Sciatic nerve (tissue), 2 donors: Measurements from ENCODE around the gene LEPROT. TPM values are rescaled to one million over a fixed set of nuclear protein-coding genes. Genes with fewer than 3 reads are reported as not detected.

Source experiments
- ATAC-seq: fragments of 200-7000 bp; cut with Tn5 transposase; one replicate; pipeline ENCODE4 v1.9.1; 2020; ENCODE audit warnings: mild to moderate bottlenecking, moderate library complexity
- DNase-seq: peaks from one replicate; pipeline ENCODE4 v3.0.0-alpha.2; 2020; ENCODE audit warnings: low spot score
- intact Hi-C: fragments of 100-400 bp; cut with DNase I; formaldehyde crosslinking; loops from one replicate; pipeline ENCODE4 v1.14.2; 2022
- total RNA-seq: library from RNA; stranded (reverse); fragmentation: NEBNext Ultra II Directional; extraction: Animal tissue kit (Norgen Biotek cat#: 25700); gene quantifications from one replicate; pipeline ENCODE4 v1.2.1, GENCODE V29; 2021
- donor health status: DM: no; HTN: no; CAD: no.
- donor health status: DM: no; HTN: no; CAD: no.

Gene LEPROT
- total RNA-seq, 1 donor from 2014 or later = 97.5 TPM

DNA sequence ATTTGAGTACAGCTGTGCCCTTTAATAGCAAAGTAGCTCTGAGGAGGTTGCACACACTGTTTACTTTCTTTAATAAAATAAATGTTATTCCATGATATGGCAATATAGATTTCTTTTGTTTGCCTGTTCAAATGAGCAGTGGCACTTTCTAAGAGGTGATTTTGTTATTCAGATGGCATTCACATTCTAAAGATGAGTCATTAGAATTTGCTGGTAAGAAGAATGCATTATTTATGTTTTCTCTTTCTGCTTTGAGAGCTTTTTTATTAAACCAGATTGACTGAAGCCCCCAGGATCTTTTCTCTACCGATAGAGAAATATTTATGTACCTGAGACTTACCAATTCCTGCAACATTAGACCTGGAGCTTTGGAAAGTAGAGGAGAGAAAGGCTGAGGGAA, 11.2 kb upstream of the LEPROT start:
- intact Hi-C loops = no loop called here
- no peak for DNase-seq
- ATAC-seq = no peak

DNA sequence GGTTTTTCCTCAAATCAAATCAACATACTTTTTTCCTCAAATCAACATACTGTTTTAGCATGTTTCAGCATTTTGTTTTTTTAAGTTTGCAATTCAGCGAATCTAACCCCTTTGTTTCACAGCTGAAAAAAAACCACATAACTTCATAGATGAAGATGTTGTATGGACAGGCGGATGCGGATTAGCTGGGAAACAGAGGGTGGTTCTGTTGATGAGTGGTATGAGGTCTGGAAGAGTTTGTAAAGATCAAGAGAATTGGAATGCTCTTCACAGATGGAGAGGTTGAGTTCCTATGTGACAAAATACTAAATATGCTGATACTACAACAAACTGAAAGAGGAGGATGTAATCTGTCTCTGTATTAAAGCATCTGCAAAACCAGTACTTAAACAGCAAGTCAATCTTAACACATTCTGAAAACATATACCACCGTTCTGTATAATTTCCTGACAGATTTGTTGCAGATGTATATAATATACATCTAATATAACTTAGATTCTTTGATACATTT, 10.6 kb upstream of the LEPROT start:
- ATAC-seq = no peak
- intact Hi-C loops = no loop called here

DNA sequence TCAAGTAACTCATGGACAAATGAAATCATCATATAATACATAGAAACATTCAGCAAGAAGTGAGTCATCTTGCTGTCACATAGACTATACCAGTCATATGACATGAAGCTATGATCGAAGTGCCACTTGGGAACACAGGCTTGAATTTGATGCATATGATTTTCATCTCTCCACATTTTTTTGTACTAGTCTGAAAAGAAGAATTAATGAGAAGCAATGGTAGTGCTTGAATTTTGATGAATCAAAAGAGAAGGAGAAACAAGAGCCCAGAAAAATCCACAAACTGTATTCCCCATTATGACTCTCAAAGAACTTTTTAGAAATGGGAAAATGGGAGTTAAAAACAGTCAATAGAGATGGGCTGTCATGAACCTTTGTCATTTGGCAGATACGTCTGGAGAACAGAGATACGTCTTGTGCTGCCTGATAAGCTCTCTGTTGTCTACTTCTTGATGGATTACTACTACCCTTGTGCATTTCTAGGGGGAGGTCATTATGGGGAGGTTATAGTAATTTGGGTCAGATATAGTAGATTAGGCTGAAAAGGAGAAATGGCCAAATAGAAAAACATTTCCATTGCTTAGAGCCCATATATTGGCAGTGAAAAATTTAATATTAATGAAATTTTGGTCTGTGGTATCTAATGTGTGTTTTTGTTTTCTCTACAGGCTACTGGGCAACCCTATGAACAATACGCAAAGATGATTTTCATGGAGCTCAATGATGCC, 8.0 kb upstream of the LEPROT start:
- ATAC-seq (no peak), DNase-seq (no peak)
- intact Hi-C loops = no loop called here

More for the DNA sequence above, 10.6 kb upstream of the LEPROT start:
- DNase-seq = no peak

DNA sequence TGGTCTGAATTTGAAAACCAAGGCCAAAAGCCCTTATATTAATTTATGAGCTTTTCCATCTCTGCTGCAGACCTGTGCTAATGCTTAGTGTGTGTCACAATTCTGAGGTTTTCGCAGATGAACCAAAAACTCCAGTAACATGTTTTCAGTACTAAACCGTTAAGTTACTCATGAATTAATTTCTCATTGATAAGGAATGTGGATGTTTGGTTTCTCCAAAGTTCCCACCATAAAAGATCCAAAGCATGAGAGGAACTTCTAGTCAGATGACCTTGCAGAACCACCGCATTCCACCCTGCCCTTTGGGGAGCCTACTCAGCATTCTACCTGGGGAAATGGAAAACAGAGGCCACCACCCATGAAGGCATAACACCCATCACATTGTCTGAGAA, 7.5 kb upstream of the LEPROT start:
- no peak for ATAC-seq
- intact Hi-C loops = no loop called here
- no peak for DNase-seq

DNA sequence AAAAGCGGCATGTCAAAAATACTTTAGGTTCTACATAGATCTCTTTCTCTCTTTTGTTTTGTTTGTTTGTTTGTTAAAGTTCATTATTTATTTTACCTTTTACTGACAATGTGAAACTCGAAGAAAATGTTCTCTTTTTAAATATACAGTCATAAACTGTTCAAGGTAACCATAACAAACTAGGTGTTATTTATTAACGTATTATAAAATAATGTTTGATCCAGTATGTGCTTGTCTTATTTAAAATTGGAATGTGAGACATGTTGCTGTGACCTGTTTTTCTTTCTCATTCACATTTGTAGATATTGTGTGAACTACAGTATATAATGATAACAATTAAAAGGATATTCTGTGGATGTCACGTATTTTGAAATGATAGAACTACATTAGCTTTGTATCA, 5.9 kb upstream of the LEPROT start:
- ATAC-seq (no peak), DNase-seq (no peak)
- intact Hi-C loops = no loop called here

DNA sequence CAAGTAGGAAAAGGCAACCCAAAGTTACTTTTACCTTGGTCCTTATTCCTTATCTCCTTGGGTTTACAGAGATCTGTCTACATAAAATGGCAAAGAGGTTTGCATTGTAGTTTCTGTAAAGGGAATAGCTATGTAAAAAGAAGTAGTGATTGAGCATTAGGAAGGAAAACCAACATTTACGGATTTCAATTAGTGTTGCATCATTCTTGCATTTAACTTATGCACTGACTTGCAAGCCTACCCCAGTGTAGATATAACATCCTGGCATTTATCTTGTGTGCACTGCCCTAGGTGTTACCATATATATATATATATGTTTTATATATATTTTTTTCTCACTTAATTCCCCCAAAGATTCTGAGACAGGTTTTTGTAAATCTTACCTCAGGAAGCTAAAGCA, 3.7 kb upstream of the LEPROT start:
- ATAC-seq (no peak), DNase-seq (no peak)
- intact Hi-C loops = no loop called here

DNA sequence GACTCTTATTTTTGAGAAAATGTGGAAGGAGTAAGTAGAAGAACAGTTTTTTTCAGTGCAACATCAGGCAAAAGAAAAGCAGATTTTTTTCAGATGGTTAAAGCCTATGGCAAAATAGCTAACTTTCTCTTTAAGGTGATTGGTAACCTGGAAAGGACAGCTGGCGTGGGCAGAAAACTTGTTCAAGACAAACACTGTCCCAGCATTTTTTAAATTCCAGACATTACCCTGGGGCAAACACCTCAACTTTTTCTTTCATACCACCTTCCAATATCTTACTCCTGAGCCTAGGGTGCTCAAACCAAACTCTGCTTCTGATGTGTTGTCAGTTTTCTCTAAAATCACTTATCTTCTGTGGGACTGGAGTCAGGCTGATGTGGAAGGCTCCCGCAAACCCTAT, 2.7 kb upstream of the LEPROT start:
- intact Hi-C loops = no loop called here
- no peak for ATAC-seq
- DNase-seq = no peak

DNA sequence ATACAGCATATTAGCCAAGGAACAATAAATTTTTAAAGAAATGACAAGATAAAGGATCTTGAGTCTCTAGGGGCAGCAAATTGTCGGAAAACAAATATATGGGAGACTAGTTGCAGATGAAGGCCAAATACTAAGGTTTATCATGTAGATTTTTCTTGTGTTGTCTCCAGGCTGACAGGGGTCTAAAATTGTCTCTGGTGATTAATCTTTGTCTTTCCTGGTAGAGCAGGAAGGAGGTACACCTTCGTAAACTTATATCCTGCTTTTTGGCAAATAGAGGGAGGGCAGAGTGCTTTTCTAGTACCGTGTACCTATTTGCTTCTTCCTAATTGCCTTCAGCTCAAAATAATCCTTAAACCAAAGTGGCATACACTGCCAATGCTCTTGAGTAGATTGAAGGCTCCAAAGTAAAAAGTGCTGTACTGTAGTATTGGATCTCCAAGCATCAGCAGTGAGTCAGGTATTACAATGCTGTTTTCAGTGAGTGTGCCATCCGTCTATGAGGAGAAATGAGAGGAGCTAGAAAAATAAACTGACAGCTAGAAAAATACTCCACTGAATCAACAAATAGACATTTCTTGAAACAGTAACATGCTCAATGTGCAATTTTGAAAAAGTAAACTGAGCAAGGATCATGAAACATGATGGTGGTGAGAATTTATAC, 1.8 kb upstream of the LEPROT start:
- DNase-seq (no peak), ATAC-seq (no peak)
- intact Hi-C loops = no loop called here

DNA sequence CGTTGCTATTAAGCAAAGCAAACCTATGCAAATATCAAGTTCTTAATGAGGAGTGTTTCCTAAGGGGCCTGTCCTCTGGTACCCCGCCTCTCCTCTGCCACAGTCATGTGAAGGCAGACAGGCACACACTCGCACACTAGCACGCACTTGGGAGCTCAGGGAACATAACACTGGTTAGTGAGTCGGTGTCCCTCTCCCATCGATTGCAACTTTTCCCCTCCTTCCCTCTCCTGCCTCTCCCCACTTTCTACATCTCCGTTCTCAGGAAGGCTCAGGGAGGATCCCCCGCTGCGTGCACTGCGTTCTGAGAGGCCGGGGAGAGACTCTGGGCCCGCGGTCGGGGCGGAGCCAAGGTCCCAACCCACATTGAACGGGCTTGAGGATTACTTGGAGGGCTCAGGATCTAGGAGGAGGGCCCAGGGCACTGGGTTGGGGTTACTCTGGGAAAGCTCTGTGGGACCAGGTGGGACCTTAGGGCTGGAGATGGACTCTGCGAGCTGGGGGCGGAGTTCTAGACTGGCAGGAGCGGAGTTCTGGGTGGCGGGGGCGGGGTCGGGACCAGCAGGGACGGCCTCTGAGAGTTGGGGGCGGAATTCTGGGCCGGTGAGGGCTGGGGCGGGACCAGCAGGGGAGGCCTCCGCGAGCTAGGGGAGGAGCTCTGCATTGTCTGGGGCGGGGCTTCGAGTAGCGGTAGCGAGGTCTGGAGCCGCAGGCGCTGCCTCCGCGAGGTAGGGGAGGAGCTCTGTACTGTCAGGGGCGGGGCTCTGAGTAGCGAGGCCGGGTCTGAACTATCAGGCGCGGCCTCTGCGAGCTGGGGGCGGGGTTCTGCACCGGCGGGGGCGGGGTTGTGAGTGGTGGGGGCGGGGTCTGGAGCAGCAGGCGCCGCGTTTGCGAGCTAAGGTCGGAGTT, 533 bp upstream of the LEPROT start:
- intact Hi-C loops = loop anchor here (5.0 kb wide), 1 partner anchor 163 kb away; no protein-coding TSS in a partner anchor
- DNase-seq (peak; percentile 99), ATAC-seq (peak; percentile 97)

DNA sequence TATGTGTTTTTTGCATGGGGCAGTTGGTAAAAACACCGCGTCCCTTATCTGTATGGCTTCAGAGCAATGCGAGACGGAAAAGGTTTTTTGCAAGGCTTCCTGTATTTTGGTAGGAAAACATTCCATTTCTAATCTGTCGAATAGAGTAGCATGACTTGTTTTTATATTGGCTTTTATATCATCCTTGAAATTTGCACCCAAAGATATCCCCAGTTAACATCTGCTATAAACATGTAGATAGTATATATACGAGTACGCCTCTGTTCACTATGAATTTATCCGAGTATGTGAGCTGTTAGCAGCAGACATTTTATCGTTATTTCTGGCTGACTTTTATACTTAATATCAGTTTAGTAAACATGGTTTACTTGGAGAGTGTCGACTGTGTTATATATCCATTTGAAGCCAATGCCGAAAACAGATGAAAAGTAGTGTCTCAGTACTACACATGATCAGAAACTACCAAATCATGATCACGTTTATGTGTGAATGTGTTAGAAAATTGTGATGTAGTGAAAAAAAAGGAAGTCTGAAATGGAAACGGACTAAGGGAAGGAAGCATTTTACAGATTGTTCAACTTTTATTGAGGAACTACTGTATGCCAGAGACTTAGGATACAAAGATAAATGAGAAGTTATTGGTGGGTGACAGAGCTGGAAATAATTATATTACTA, 1.0 kb downstream of the LEPROT start:
- DNase-seq = no peak
- no peak for ATAC-seq
- intact Hi-C loops = loop anchor here (5.0 kb wide), 1 partner anchor 164 kb away; no protein-coding TSS in a partner anchor

DNA sequence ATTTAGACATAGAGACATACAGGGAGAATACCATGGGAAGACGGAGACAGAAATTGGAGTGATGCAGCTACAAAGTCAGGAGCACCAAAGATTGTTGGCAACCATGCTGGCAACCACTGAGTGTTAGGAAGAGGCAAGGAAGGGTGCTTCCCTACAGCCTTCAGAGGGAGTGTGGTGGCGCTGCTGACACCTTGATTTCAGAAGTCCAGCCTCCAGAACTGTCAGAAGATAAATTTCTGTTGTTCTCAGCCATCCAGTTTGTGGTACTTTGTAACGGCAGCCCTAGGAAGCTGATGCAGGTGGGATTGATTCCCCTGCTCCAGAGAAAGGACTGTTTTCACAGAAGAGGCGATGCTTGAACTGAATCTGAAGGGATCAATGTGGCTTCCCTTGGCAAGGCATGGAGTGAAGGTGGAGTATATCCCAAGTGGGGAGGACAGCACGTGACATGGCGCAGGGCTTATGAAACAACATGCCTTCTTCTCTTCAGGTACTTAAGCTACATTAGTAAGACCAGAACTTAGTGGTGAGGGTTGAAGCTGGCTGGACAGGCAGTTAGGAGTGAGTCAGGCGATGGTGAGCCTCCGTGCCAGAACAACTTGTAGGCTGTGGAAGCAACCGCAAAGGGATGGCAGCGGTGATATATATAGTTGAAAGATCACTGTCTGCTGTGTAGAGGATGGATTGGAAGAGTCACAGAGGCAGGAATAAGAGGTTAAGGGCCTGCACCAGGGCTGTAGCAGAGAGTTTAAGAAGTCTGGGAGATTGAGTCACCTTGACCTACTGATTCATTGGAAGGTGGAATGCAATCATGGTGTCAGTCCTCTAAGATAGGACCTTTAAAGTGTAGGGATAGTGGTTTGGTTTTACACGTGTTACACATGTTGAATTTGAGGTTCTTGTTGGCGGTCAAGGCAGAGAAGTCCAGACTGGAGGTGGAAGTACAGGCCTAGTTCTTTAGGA, 2.1 kb downstream of the LEPROT start:
- DNase-seq (no peak), ATAC-seq (no peak)
- intact Hi-C loops = loop anchor here (5.0 kb wide), 1 partner anchor 165 kb away; no protein-coding TSS in a partner anchor

DNA sequence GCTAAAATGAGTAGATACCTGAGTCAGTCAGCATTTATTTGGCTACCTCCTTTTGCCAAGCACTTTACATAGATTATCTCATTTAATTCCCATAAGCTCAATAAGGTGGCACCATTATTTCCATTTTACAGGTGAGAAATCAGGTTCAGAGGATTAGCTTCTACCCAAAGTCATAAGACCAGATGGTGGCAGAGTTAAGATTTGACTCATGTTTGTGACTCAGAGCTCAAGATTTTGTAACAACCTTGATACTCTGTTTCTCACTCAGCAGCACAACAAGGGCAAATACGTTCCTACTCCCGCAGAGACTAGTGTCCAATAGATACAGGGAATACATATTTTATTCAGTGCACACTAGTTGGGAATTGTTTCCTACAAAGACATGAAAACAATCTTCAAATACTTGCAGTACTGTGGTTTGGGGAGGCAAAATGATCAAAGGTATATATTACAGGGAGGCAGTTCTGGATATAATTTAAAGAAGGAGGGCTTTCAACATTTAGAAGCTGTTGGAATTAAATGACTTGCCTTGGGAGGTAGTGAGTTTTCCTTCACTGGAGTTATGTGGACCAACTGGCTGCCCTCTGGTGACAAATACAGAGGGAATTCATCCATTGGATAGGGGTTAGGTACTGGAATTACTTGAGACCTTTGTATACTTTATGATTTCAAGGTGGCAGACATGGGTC, 3.6 kb downstream of the LEPROT start:
- DNase-seq = no peak
- intact Hi-C loops = loop anchor here (5.0 kb wide), 1 partner anchor 167 kb away; no protein-coding TSS in a partner anchor
- ATAC-seq = no peak

DNA sequence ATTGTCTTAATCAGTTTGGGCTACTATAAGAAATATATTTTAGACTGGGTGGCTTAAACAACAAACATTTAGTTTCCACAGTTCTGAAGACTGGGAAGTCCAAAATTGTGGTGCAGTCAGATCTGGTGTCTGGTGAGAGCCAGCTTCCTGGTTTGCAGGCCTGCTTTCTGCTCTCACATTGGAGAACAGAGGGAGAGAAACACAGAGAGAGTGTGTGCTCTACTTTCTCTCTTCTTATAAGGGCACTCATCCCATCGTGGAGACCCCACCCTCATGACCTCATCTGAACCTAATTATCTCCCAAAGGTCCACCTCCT, 4.1 kb downstream of the LEPROT start:
- intact Hi-C loops = loop anchor here (5.0 kb wide), 1 partner anchor 167 kb away; no protein-coding TSS in a partner anchor
- DNase-seq (no peak), ATAC-seq (no peak)

DNA sequence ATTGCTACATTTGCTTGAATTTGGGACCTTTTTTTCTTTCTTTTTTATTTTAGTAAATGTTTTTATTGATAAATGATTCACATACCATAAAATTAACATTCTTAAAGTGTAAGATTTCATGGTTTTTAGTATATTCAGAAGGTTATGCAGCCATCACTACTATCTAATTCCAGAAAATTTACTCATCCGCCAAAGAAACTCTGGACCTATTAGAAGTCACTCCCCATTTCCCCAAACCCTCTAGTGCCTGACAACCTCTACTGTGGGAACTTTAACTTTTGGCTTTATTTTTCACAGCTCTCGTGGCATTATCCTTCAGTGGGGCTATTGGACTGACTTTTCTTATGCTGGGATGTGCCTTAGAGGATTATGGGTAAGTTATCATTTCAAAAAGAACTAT, 4.5 kb downstream of the LEPROT start:
- ATAC-seq (no peak), DNase-seq (no peak)
- intact Hi-C loops = no loop called here

DNA sequence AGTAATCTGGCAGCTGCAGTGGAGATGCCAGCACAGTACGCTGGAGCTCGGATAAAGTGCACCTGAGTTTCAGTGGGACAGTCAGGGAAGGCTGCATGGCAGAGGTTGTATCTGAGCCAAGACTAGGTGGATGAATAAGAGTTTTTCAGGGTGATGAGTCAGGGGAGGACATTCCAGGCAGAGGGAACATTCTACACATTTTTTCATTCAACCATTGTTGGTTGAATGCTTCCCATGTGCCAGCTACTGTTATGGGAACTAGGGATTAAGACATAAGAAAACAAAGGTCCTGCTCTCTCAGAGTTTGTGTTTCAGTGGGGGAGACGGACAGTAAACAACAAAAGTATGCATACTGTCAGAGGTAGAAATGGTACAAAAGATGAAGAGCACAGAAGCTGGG, 5.2 kb downstream of the LEPROT start:
- DNase-seq (no peak), ATAC-seq (no peak)
- intact Hi-C loops = no loop called here

DNA sequence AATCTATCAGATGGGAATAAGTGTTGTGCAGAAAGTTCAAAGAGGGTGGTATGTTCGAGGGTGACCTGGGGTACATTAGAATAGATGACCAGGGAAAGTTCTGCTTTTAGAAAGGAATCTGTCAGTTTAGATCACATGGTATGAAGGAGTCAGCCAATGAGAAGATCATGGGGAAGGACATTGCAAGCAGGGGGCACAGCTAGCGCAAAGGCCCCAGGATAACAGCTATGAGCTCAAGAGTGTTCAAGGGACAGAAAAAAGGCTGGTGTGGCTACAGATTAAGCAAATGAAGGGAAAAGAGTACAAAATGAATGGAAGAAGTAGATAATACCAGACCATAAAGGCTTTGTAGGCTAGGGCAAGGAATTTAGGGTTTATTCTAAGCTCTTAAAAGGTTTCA, 8.6 kb downstream of the LEPROT start:
- intact Hi-C loops = no loop called here
- ATAC-seq (no peak), DNase-seq (no peak)

DNA sequence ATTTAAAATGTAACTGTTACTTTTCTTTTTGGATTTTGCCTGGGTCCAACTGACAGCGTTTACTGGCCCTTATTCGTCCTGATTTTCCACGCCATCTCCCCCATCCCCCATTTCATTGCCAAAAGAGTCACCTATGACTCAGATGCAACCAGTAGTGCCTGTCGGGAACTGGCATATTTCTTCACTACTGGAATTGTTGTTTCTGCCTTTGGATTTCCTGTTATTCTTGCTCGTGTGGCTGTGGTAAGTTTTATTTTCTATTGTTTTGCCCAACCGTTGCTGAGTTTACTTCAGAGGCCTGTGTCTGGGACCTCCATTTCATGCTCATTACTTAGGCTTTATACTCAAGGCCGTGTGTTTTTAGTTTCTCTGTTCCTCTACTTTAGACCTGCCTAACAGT, 9.3 kb downstream of the LEPROT start:
- ATAC-seq (no peak), DNase-seq (no peak)
- intact Hi-C loops = no loop called here
